ENCODE data around the gene PPFIA2.

Gene PPFIA2

DNA sequence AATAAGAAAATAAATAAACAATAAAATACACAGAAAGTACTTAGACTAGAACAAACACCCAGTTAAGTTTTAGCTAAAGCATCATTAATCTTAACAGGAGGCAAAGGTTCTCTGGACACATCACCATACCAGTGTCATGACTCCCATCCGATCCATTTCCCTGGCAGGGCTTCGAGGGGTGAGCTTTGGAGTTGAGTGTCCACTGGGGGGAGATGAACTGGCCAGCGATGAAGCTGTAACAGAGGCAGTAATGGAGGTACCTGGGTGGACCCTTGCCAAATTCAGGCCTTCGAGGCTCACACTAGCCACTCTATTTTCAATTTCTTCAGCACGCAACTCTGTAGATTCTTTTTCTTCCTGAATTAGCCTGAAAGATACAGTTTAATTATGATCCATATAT, 411.7 kb downstream of the PPFIA2 start:
- DNase-seq (ENCODE audit: low read depth): no peak

DNA sequence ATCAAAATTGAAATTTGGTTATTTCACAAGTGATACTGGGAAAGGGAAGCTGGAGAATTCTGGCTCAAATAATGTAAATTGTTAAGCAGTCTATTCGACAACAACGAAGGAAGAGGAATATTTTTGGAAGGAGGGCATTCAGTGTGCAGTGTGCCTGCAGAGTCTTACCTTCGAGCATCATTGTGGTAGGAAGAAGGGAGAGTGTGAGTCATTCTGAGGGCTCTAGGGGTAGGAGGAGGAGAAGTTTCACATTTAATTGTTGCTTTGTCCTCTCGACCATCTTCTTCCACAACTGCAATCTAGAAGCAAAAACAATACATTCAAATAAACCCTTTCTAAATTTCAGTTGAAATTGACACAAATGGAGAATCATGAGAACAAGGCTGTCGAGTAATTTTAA, 418.2 kb downstream of the PPFIA2 start:
- DNase-seq (ENCODE audit: low read depth): no peak

DNA sequence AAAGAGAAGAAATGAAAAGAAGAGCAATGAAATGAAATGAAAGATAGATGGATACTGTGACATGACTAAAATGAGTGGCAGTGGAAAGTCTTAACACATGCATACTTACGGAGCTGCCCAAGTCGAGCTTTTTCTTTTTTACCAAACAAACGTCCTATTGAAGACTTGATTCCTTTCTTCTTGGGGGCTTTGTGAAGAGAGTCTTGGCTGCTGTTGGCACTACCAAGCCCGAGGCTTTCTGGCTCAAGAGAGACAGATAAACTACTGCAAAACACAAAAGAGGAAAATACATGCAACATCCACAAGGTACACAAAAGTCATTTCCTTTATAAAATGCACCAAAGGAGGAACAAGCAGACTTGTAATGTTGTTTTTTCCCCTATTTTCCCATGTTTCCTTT, 420.1 kb downstream of the PPFIA2 start:
- no peak for DNase-seq (ENCODE audit: low read depth)

DNA sequence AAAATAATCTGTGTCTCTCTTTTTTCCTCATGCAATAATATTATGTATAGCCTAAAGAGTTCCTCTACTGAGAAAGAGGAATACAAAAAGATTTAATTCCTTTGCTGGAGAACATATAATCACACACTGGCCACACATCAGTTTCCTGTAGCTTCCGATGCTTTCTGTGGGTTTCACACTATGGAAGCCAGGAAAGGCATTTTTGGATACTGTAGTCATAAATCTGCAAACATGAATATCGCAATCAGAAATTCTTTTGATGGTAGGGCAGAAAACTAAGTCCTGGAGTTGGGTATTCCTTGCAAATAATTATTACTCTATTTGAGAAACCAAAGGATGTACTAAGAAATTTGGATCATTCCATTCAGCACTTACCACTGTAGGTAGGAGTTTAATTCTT, 421.3 kb downstream of the PPFIA2 start:
- no peak for DNase-seq (ENCODE audit: low read depth)

DNA sequence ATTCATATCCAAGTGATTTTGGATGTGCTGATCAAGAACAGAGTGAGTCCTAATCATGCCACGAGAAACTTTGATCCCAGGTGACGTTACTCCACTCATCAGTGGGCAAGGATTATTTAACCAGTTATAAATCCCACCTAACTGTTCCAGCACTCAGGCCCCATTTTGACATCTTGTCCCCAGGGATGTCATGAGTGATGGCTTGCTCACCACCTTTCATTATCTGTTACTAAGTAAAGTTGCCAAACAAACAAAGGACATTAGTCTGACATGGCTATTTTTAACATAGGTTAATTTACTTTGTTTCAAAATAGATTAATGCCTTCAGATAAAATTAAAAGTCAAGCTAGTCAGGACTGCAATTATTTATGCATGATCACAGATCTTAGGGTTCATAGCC, 425.3 kb downstream of the PPFIA2 start:
- no peak for DNase-seq (ENCODE audit: low read depth)

DNA sequence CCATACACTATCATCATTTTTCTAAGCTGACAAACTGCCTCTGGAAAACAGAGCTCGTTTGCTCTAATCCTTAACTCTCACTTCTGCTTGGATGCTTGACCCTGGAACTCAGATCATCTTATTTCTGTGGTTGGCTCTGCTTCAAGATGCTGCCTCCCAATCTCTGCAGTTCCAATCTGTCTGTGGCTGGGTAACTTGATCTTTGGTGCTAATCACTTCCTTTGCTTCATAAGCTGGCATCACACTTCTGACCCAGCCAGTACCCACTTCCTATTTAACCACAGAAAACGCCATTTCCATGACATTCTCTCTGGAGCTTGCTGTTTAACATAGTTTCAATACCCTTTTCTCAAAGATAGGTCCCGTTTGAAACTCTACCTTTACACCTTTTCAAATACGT, 427.1 kb downstream of the PPFIA2 start:
- DNase-seq (ENCODE audit: low read depth): no peak

DNA sequence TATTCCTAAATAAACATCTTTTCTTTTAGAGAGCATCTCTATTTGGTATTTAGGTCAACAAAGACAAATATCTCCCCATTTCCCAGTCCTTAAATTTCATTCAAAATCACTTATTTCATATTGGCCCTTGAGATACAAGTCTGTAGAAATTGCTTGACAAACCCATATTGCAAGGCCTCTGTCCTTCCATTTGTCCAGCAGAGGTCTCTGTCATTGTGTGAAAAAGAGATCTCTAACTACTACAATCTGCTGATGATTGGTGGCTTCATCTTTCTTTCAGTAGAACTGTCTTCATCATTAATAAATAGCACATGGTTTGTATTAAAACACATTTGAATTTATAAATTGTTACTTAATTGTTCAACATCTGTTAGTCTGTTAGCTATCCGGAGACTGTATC, 428.7 kb downstream of the PPFIA2 start:
- no peak for DNase-seq (ENCODE audit: low read depth)

DNA sequence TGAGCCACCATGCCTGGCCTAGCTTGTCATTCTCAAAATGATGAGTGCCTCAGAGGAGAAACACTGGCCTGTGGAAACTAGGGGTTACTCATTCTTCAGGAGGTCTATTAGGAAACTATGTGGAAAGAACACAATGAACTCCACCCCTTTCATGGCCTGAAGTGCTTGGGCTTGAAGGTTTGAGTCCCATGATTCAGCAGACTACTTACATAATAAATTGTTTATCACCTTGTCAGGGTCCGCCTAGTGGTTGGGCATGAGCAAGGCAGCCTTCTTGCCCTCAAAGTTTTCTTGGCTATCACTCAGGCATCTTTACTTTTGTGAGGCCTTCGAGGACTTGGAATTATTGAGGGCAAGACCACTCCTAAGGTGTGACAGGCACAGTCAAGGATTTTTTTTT, 430.1 kb downstream of the PPFIA2 start:
- no peak for DNase-seq (ENCODE audit: low read depth)

DNA sequence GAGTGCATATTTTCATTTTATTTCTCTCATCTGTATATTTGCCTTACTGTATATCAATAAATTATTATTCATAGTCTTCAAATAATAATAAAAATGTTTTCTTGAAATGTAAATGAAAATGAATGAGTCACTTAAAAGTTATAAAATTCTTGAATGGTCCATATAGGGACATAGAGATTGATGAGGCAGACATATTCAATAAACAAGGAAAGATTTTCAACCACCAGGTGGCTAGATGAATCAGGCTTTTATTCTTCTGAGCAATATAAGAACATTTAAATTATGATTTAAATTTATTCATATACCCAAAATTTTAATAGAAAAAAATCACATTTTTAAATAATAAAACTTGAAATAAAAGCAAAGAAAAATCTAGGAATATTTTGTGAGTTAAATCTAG, 431.7 kb downstream of the PPFIA2 start:
- no peak for DNase-seq (ENCODE audit: low read depth)

DNA sequence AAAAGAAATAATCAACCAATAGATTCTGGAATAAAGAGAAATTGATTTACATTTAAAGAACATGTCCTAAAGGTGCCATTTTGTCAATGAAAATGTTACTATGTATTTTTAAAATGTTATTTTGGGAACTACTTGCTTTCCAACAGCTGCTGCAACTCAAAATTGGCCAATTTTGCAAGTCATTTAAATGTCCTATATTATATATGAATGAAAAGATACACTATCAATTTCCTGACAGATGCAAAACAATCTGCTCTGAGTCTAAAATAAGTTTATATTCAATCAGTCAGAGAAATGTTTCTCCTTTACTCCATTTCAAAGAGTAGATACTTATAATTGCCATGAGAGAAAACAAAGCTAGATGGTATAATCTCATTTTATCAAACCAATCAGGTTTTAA, 434.1 kb downstream of the PPFIA2 start:
- no peak for DNase-seq (ENCODE audit: low read depth)

DNA sequence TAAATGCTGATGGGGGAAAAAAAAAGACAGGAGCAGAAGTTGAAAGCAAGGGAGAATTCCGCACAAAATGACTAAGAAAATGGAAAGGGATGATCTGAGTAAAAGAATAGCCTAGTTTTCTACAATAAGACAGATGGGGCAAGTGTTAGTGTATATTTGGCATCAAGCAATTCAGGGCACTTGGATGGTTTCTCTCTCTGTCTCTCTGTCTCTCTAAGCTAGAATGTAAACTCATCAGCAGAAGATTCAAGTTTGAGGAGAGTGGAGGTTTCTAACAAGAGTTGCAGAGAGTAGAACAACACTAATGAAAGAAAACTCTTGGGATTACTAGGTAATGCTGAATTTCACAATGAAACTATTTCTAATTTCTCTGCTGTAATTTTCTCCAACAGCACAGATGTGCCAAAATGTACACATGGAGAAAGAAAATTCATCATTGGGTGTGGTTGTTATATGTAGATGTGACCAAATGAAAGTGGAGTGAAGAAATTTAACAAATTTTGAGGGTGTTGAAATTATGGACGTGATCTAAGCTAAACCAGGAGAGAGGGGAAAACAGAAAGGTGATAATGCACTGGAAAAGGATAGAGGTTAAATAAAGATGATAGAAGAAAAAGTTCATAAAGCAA, 444.1 kb downstream of the PPFIA2 start:
- no peak for DNase-seq (ENCODE audit: low read depth)

DNA sequence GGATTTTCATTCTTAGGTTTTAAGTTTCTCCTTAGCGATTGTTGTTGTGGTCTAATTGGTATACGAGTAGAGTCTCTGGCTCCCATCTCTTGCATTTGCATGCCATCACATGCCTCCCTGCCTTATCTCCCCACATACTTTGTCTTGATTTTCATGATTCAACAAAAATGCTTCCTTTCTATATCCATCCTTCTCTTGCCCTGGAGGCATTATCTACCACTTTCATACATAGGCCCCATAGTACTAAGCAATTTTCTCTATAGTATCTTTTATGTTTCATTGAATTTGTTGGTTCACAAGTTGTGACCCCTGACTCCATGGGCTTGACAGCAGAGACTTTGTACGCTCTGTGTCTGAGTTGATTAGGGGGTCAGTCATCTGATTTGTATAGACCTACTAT, 455.2 kb downstream of the PPFIA2 start:
- DNase-seq (ENCODE audit: low read depth): no peak

DNA sequence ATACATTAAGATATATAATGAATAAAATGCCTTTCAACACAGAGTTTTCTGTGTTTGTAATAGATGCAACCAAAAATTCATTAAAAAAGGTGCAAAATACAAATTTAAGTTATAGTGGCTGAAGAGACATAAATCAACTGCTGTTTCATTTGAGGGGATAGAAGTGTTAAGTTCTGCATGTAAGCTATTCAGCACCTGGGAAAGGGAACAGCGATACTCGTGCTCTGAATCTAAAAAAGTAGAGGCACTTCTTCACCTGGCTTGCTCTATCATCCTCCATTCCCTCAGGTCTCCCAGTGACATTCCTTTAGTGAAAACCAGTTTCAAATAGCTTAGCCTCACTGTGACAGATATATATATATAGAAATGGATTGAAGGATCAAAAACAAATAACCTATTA, 458.7 kb downstream of the PPFIA2 start:
- DNase-seq (ENCODE audit: low read depth): no peak

DNA sequence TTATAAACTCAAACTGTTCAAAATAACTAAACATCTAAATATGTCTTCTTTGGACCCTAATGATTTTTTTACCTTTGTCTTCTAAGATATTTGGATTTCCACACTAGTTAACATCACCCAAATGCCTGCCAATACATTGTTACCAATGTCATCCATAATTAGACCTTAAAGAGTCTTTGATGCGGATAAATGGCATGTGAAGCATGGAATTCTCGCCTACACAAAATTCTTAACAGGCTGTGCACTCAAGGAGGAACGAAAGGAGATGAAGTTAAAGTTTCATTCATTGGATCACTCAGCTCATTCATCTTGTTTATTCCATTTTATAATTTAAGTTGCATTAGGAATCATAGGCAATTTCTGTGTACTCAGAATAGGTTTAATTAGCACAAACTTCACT, 461.5 kb downstream of the PPFIA2 start:
- DNase-seq (ENCODE audit: low read depth): no peak

DNA sequence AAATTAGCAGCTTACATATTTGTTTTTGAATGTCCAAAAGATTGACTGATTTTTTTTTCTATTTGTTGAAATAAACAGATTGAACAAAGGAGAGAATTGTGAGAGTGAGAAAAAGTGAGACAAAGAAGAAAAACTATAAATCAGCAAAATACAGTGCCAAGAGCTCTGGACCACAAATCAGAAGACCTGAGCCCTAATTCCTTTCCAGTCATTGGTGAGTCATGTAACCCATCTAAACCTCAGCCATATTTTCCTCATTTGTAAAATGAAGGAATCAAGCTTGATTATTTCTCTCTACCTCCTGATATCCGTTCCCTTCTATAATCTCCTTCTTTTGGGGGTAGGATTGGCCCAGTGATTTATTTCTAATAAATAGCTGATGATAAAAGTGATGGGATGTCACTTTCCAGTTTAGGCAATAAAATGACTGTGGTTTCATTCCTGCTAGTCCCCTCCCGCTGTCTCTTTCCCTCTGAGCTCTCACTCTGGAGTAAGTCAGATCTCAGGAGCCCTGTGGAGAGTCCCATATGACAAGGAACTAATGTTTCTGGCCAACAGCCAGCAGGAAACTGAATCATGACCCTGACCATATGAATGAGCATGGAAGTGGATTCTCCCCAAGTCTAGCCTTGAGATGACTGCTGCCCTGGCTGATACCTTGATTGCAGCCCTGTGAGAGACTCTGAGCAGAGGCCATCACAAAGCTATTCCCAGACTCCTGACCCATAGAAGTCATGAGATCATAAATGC, 462.4 kb downstream of the PPFIA2 start:
- no peak for DNase-seq (ENCODE audit: low read depth)

DNA sequence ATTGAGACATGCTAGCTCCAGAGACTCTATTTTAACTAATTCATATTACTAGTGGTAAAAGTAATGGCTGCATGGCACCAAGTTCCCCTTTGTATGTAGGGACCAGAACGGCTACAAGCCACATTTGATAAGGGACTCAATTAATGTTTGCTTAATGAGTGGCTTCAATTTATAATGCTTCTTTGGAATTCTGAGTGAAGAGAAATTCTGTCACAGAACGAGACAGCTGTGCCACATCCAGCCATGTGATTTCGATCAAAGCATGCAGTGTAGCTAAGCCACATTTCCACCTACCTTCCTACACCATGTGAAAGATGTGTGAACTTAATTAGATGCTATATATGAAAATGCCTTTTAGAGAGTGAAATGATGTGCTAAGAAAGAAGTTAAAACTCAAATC, 463.9 kb downstream of the PPFIA2 start:
- DNase-seq (ENCODE audit: low read depth): no peak

DNA sequence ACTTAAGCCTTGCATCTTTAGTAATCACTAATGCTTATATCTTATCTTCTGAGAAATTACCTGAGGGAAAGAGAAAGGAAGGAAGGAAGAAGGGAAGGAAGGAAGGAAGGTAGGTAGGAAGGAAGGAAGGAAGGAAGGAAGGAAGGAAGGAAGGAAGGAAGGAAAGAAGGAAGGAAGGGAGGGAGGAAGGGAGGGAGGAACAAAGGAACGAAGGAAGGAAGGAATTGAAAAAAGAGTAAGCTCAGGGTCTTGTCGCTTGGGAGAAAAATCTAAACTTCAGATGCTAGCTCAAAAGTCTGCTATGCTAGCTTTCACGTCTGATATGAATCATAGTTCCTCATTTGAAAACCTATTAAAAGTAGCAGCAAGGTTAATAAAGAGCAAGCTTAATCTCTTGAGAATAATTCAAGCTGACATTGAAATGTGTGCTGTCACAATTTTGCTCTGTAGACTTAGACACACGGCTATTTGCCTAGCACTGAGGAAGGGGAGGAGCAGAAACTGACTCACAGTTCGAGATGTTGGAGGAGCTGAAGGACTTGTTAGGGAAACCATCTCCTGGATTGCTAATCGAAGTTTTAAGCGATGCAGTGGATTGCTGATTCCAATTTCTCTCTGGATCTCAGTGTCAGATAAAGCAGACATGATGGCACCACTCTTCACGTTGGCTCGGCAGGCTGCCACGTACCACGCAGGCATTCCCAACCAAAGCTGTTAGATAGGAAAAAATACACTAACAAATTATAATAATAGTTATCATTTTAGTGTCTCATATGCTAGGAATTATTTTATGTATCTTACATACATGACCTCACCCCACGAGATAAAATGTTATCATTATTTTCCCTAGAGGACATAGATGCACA, 464.6 kb downstream of the PPFIA2 start:
- no peak for DNase-seq (ENCODE audit: low read depth)

DNA sequence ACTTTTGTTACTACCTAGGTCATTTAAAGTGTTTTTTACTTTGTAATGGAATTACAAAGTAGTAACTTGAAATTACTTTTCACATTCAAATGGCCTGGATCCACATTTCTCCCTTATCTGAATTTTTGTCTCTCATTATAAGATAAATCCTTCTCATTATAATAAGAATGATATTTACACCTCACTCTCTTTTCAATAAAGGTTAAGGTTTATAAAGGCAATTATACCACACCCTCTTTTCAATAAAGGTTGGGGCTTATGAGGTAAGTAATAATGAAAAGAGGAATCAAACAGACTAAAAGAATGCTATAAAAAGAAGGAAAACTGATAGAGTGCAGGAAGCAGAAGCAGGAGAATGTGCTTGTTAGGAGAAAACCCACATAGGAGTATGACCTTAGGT, 470.5 kb downstream of the PPFIA2 start:
- no peak for DNase-seq (ENCODE audit: low read depth)

DNA sequence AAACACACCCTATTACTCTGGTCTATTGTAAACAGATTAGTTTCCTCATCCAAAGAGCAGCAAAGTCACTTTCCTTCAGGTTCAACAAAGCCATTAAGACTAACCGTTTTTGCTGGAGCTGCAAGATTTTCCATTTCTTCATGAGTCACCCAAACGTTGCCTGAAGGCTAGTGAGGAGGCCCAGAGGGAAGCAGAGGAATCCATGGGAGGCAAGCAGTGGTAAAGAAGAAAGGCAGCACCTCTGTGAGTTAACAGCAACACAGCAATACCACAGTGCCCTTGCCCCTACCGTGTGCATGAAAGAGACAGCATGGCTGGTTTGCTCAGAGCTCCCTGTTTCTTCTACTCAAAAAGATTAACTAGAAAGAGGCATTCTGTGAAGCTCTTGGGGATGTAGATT, 475.0 kb downstream of the PPFIA2 start:
- no peak for DNase-seq (ENCODE audit: low read depth)

DNA sequence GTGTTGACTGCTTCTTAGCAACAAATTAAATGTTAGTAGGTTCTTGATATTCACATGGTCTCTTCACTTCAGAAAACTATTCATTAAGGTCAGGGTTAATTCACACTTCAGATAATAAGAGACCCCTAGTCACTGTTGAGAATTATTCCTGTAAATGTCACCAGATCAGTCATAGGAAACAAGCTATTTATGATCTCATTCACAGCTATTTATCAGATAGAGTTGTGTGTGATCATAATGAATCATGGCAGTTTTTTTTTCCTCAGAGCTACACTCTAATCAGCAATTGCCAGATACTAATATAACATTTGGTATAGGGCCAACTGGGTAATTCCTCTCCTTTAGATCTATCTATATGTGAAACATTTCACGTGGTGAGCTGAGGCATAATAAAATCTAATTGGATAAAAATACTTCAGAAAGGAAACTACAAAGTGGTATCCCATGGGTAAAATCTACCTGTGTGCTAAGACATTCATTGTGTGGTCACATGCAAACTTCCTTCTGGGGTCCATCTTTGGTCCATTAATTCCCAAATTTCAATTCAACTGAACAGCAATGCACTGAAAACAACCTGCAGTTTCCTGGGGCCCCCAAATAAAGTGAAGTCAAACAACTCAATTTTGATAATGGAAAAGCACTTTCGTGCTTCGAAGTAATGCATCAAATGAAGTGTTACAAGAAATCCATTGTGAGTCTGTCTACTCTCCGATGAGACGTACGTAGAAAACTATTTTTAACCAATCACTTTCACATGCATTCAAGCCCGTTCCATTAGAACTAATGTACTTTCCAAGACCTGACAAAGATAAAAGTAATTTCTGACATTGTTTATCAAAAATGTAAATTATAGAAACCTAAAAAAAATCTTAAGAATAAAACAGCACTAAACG, 484.3 kb downstream of the PPFIA2 start:
- DNase-seq (ENCODE audit: low read depth): no peak

DNA sequence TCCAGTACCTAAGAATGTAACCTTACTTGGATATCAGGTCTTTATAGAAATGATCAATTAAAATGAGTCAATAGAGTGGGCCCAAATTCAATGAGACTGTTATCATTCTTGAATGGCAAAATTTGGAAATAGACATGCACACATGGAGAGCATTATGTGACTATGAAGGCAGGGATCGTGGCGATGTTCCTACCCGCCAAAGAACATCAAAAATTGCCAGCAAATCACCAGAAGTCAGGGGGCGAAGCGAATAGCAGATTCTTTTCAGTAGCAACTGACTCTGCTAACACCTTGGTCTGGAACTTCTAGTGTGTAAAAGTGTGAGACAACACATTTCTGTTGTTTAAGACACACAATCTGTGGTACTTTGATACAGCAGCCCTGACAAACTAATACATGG, 488.8 kb downstream of the PPFIA2 start:
- DNase-seq (ENCODE audit: low read depth): no peak

DNA sequence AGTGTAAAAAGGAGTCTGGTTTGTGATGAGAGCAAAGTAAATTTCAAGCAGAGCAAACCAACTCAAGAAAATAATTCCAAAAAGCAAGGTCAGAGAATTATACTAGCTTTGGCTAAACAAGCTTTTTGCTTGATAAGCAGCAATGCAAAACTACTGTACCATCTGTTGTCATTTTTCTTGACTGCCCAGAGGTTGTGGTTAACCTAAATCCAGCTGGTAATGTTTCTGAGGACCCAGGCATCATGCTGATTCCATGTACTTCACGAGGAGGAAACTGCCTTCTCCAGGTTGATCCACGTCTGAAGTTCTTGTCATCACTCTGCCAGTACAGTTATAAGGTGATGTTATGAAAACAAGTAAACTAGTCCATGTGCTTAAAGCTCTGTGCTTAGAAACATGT, 496.1 kb downstream of the PPFIA2 start:
- no peak for DNase-seq (ENCODE audit: low read depth)
